ACC112 (cell line): ENCODE data around the gene RGS7.
A peak's percentile ranks its signal among the peaks of the same experiment; 100 is the strongest.

Source experiments
- H2AFZ ChIP-seq: fragments of 200-600 bp; sonication (generic); one replicate; pipeline ENCODE4 v1.6.0; 2017; ENCODE audit warnings: antibody characterized with exemption, low read length; ENCODE audit not compliant: unreplicated experiment
- H3K27ac ChIP-seq: fragments of 200-600 bp; sonication (generic); 2 replicates; pipeline ENCODE4 v1.5.1; 2014; ENCODE audit warnings: low read depth, mild to moderate bottlenecking, antibody characterized with exemption, low read length, moderate library complexity
- H3K27me3 ChIP-seq: fragments of 200-600 bp; sonication (generic); 2 replicates; pipeline ENCODE4 v1.6.1; 2014; ENCODE audit warnings: mild to moderate bottlenecking, antibody characterized with exemption, low read length, moderate library complexity, mixed read lengths; ENCODE audit not compliant: insufficient read depth
- H3K36me3 ChIP-seq: fragments of 200-600 bp; sonication (generic); 2 replicates; pipeline ENCODE4 v1.6.1; 2016; ENCODE audit warnings: mild to moderate bottlenecking, antibody characterized with exemption, low read length, moderate library complexity, mixed read lengths; ENCODE audit not compliant: insufficient read depth
- H3K4me1 ChIP-seq: fragments of 200-600 bp; sonication (generic); one replicate; pipeline ENCODE4 v1.6.1; 2016; ENCODE audit warnings: low read length, mixed read lengths; ENCODE audit not compliant: insufficient read depth, unreplicated experiment, control insufficient read depth
- H3K4me3 ChIP-seq: fragments of 200-600 bp; sonication (generic); 2 replicates; pipeline ENCODE4 v1.5.1; 2014; ENCODE audit warnings: mild to moderate bottlenecking, low read depth, low read length
- H3K79me2 ChIP-seq: fragments of 200-600 bp; sonication (generic); one replicate; pipeline ENCODE4 v1.6.0; 2016; ENCODE audit warnings: low read length; ENCODE audit not compliant: control insufficient read depth, unreplicated experiment, insufficient read depth

Gene RGS7

GRCh38 chr1:240869071-240869470, 487.9 kb downstream of the RGS7 start:
- Histone ChIP-seq H3K27me3 (no peaks in the 10 kb centered on the region), H3K79me2 (no peaks in the 10 kb centered on the region), H3K36me3 (no peaks in the 10 kb centered on the region), H2AFZ (no peak overlapping the region), H3K4me3 (no peak overlapping the region), H3K4me1 (no peaks in the 10 kb centered on the region), H3K27ac (no peak overlapping the region)

GRCh38 chr1:240866724-240867123, 490.3 kb downstream of the RGS7 start:
- Histone ChIP-seq H3K27ac (no peak overlapping the region), H3K4me1 (no peaks in the 10 kb centered on the region), H3K36me3 (no peaks in the 10 kb centered on the region), H3K27me3 (no peaks in the 10 kb centered on the region), H3K4me3 (no peak overlapping the region), H2AFZ (no peak overlapping the region), H3K79me2 (no peaks in the 10 kb centered on the region)

DNA sequence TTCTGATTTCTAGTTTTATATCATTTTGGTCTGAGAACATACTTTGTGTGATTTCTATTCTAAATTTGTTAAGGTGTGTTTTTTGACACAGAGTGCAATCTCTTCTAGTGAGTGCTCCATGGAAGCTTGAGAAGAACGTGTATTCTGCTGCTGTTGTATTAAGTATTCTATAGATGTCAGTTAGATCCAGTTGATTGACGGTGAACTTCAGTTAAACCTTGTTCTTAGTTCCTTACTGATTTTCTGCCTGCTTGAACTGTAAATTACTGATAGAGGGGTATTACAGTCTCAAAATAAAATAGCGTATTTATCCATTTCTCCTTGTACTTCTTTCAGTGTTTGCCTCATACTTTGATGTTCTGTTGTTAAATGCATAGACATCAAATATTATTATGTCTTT, 497.0 kb downstream of the RGS7 start:
- no peak overlapping the region for H3K4me3 ChIP-seq
- H2AFZ ChIP-seq: no peak overlapping the region
- H3K79me2 ChIP-seq: no peaks in the 10 kb centered on the region
- no peaks in the 10 kb centered on the region for H3K27me3 ChIP-seq
- no peaks in the 10 kb centered on the region for H3K36me3 ChIP-seq
- H3K4me1 ChIP-seq: no peaks in the 10 kb centered on the region
- H3K27ac ChIP-seq: no peak overlapping the region

- H2AFZ ChIP-seq: peak overlapping the region; percentile 86
- no peak overlapping the region for H3K4me3 ChIP-seq
- H3K27ac ChIP-seq: no peak overlapping the region
- no peaks in the 10 kb centered on the region for H3K36me3 ChIP-seq
- no peaks in the 10 kb centered on the region for H3K79me2 ChIP-seq
- H3K4me1 ChIP-seq: peaks cover 10% of the 10 kb centered on the region
- no peaks in the 10 kb centered on the region for H3K27me3 ChIP-seq
These were observed 502.6 kb downstream of the RGS7 start for GRCh38 chr1:240854367-240854766.

- Histone ChIP-seq H3K27ac (no peak overlapping the region), H2AFZ (no peak overlapping the region), H3K4me3 (no peak overlapping the region), H3K36me3 (no peaks in the 10 kb centered on the region), H3K27me3 (no peaks in the 10 kb centered on the region), H3K79me2 (no peaks in the 10 kb centered on the region), H3K4me1 (no peaks in the 10 kb centered on the region)
These were observed 509.7 kb downstream of the RGS7 start for GRCh38 chr1:240847325-240847724.

DNA sequence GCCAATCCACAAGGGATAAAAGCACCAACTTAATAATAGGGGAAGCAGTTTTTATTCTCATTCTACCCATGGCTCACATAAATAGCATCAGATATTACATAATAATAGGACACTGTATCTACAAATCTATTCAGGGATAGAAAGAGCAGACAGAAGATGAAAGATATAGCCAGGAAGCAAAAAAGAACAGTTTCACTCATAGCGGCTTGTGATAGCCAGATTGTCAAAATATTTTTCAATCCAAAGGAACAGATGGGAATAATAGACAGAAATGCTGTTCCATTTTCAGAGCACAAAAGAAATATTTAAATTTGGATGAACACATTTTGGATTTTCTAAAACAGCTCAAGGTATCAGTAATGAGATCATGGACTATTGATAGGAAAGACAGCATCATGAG, 512.5 kb downstream of the RGS7 start:
- H3K27ac ChIP-seq: no peak overlapping the region
- H3K4me1 ChIP-seq: no peaks in the 10 kb centered on the region
- no peaks in the 10 kb centered on the region for H3K27me3 ChIP-seq
- H3K79me2 ChIP-seq: no peaks in the 10 kb centered on the region
- H3K4me3 ChIP-seq: no peak overlapping the region
- H3K36me3 ChIP-seq: no peaks in the 10 kb centered on the region
- no peak overlapping the region for H2AFZ ChIP-seq

GRCh38 chr1:240843798-240844197, 513.2 kb downstream of the RGS7 start:
- no peaks in the 10 kb centered on the region for H3K79me2 ChIP-seq
- no peak overlapping the region for H2AFZ ChIP-seq
- H3K36me3 ChIP-seq: no peaks in the 10 kb centered on the region
- H3K4me3 ChIP-seq: peak overlapping the region; percentile 48; the same call in 1 of the 2 replicates
- H3K27ac ChIP-seq: no peak overlapping the region
- H3K27me3 ChIP-seq: no peaks in the 10 kb centered on the region
- H3K4me1 ChIP-seq: no peaks in the 10 kb centered on the region

DNA sequence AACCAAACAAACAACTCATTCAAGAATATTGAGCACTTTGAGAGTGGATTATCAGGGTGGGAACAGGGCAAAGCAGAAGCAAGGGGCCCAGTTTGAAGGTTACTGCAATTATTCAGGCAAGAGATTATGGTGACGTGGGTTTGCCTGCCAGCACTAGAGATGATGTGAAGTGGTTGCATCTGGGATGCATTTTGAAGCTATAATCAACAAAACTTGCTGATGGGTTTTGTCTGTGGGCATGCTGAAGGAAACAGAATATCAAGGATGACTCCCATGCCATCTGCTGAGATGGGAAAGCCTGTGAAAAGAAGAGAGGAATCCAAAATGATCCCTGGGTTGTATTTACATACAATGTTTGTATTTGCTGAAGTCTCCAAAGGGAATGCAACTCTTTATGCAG, 520.7 kb downstream of the RGS7 start:
- Histone ChIP-seq H3K79me2 (no peaks in the 10 kb centered on the region), H3K27me3 (no peaks in the 10 kb centered on the region), H2AFZ (no peak overlapping the region), H3K4me1 (peaks cover 7% of the 10 kb centered on the region), H3K36me3 (no peaks in the 10 kb centered on the region), H3K27ac (no peak overlapping the region), H3K4me3 (no peak overlapping the region)

DNA sequence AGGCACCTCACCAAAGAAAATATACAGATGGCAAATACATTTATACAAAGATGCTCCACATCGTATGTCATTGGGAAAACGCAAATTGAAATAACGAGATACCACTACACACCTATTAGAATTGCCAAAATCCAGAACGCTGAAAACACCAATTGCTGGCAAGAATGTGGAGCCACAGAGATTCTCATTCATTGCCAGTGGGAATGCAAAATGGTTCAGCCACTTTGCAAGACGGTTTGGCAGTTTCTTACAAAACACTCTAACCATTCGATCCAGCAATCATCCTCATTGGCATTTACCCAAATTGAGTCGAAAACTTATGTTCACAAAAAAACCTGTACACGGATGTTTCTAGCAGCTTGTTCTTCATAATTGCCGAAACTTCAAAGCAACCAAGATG, 521.7 kb downstream of the RGS7 start:
- Histone ChIP-seq H3K36me3 (no peaks in the 10 kb centered on the region), H3K27me3 (no peaks in the 10 kb centered on the region), H3K79me2 (no peaks in the 10 kb centered on the region), H3K4me1 (peaks cover 15% of the 10 kb centered on the region), H3K4me3 (no peak overlapping the region), H3K27ac (no peak overlapping the region), H2AFZ (no peak overlapping the region)

DNA sequence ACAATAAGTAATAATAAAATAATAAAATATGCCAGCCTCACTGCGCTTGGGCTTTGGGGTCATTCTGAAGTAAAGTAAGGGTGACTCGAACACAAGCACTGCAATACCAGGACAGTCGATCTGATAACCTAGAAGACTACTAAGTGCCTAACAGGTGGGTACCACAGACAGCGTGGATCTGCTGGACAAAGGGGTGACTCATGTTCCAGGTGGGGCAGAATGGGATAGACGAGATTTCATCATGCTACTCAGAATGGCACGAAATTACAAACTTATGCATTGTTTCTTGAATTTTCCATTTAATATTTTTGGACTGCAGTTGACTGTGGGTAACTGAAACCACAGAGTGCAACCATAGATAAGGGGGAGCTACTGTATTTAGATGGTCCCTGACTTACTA, 523.9 kb downstream of the RGS7 start:
- Histone ChIP-seq H3K36me3 (no peaks in the 10 kb centered on the region), H3K4me1 (peaks cover 18% of the 10 kb centered on the region), H3K27me3 (no peaks in the 10 kb centered on the region), H3K79me2 (no peaks in the 10 kb centered on the region), H2AFZ (no peak overlapping the region), H3K4me3 (no peak overlapping the region), H3K27ac (no peak overlapping the region)

DNA sequence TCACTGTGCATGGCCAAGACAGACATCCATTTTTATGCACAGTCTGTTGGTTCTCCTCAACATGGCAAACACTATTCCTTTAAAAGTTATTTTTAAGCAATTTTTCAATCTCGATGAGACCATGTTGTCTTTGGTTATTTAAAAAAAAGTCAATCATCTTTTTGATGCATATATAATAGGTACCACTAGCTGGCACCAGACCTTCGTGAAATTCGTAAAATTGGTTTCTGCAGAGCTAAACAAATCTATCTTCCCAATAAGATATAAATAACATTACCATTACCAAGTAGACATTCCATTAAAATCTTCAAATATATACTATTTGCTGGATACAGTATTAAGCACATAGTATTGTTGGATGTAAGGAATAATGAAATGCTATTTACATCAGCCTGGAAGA, 525.1 kb downstream of the RGS7 start:
- peaks cover 18% of the 10 kb centered on the region for H3K4me1 ChIP-seq
- H3K27ac ChIP-seq: peak overlapping the region; percentile 65; the same call in 1 of the 2 replicates
- no peaks in the 10 kb centered on the region for H3K36me3 ChIP-seq
- no peaks in the 10 kb centered on the region for H3K27me3 ChIP-seq
- no peaks in the 10 kb centered on the region for H3K79me2 ChIP-seq
- H2AFZ ChIP-seq: no peak overlapping the region
- H3K4me3 ChIP-seq: peak overlapping the region; percentile 38; the same call in 1 of the 2 replicates
